Hypothalamus (tissue), 51 donors: ENCODE measurements around the gene HAP1.
"Not testable (repeated sequence)": the region's sequence is repeated elsewhere in the genome, so short reads cannot be mapped to it uniquely, and the experiment has no call there.

Experiments
- DNase-seq, 51 donors: peaks; one replicate each; lab custom pipeline; 2025; lab: John Stamatoyannopoulos, UW

HAP1 gene

GRCh38 chr17:41678411-41678906 is 56.0 kb downstream of the HAP1 start:
- DNase-seq, result no peak

GRCh38 chr17:41676058-41676419 is 58.4 kb downstream of the HAP1 start:
- DNase-seq, result no peak

- DNase-seq, result not testable (repeated sequence)
Observed at GRCh38 chr17:41675157-41676057, 59.0 kb downstream of the HAP1 start.
